ENCODE data around the gene OR13A1.
"Not testable (repeated sequence)": the region's sequence is repeated elsewhere in the genome, so short reads cannot be mapped to it uniquely, and the experiment has no call there.

Gene OR13A1

GRCh38 chr10:45339894-45340293 is 24.5 kb upstream of the OR13A1 start:
- DNase-seq (ENCODE audit: low read depth): no peak
- no peak for TF ChIP-seq CTCF (conservative IDR thresholded peaks at IDR 0.05; ENCODE audit: low read depth, low read length)
- no peak overlapping the region for H3K4me3 ChIP-seq (ENCODE audit: low read depth, low read length)

DNA sequence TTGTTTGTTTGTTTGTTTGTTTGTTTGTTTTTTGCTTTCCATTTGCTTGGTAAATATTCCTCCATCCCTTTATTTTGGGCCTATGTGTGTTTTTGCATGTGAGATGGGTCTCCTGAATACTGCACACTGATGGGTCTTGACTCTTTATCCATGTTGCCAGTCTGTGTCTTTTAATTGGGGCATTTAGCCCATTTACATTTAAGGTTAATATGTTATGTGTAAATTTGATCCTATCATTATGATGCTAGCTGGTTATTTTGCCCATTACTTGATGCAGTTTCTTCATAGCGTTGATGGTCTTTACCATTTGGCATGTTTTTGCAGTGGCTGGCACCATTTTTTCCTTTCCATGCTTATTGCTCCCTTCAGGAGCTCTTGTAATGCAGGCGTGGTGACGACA is 16.4 kb upstream of the OR13A1 start:
- H3K4me3 ChIP-seq (ENCODE audit: low read depth, low read length): not testable (repeated sequence)

DNA sequence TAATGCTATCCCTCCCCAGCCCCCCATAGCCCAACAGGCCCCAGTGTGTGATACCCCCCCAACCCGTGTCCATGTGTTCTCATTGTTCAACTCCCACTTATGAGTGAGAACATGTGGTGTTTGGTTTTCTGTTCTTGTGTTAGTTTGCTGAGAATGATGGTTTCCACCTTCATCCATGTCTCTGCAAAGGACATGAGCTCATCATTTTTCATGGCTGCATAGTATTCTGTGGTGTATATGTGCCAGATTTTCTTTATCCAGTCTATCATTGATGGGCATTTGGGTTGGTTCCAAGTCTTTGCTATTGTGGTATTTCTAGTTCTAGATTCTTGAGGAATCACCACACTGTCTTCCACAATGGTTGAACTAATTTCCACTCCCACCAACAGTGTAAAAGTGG is 11.5 kb upstream of the OR13A1 start:
- DNase-seq (ENCODE audit: low read depth): not testable (repeated sequence)

More for the DNA sequence above, 16.4 kb upstream of the OR13A1 start:
- not testable (repeated sequence) for DNase-seq (ENCODE audit: low read depth)

GRCh38 chr10:45325116-45325515 is 9.7 kb upstream of the OR13A1 start:
- no peak overlapping the region for H3K4me3 ChIP-seq (ENCODE audit: low read depth, low read length)
- DNase-seq (ENCODE audit: low read depth): no peak
- TF ChIP-seq CTCF (conservative IDR thresholded peaks at IDR 0.05; ENCODE audit: low read depth, low read length): no peak

More for the DNA sequence above, 11.5 kb upstream of the OR13A1 start:
- not testable (repeated sequence) for H3K4me3 ChIP-seq (ENCODE audit: low read depth, low read length)

DNA sequence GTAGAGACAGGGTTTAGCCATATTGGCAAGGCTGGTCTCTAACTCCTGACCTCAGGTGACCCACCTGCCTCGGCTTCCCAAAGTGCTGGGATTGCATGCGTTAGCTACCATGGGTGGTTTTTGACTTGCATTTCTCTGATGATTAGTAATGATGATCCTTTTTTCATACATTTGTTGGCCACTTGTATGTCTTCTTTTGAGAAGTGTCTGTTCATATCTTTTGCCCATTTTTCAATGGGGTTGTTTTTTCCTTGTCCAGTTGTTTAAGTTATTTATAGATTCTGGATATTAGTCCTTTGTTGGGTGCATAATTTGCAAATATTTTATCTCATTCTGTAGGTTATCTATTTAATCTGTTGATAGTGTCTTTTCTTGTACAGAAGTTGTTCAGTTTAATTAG is 4.3 kb upstream of the OR13A1 start:
- H3K4me3 ChIP-seq (ENCODE audit: low read depth, low read length): no peak overlapping the region
- no peak for DNase-seq (ENCODE audit: low read depth)
- TF ChIP-seq CTCF (conservative IDR thresholded peaks at IDR 0.05; ENCODE audit: low read depth, low read length): no peak

DNA sequence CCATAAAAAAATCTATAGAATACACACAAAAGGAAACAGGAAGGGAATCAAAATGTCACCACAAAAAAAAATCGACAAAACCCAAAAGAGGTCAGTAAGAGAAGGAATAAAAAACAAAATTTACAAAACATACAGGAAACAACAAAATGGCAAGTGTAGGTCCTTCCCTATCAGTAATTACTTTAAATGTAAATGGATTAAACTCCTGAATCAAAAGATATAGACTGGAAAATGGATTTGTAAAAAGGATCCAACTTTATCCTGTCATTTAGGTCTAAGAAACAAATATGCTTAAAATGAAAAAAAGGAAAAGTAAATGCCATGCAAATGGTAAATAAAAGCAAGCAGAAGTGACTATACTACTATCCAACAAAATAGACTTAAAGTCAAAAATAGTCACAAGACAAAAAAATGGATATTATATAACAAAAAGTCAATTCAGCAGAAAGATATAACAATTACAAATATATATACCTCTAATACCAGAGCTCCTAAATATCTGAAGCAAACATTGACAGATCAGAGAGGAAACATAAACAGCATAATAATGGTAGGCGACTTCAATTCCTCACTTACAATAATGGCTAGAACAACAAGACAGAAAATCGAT is 2.0 kb downstream of the OR13A1 start:
- TF ChIP-seq CTCF (conservative IDR thresholded peaks at IDR 0.05; ENCODE audit: low read depth, low read length): no peak
- DNase-seq (ENCODE audit: low read depth): no peak
- no peak overlapping the region for H3K4me3 ChIP-seq (ENCODE audit: low read depth, low read length)

- no peak for TF ChIP-seq CTCF (conservative IDR thresholded peaks at IDR 0.05; ENCODE audit: low read depth, low read length)
- peak; percentile 2 for DNase-seq (ENCODE audit: low read depth)
- H3K4me3 ChIP-seq (ENCODE audit: low read depth, low read length): no peak overlapping the region
Observed at GRCh38 chr10:45308707-45309106, 6.7 kb downstream of the OR13A1 start.

- DNase-seq (ENCODE audit: low read depth): no peak
- no peak for TF ChIP-seq CTCF (conservative IDR thresholded peaks at IDR 0.05; ENCODE audit: low read depth, low read length)
- H3K4me3 ChIP-seq (ENCODE audit: low read depth, low read length): no peak overlapping the region
Observed at GRCh38 chr10:45302573-45302972, 12.8 kb downstream of the OR13A1 start.

- DNase-seq (ENCODE audit: low read depth); H3K4me3 ChIP-seq (ENCODE audit: low read depth, low read length): not testable (repeated sequence)
Observed at GRCh38 chr10:45298341-45298955, 17.0 kb downstream of the OR13A1 start.

Measured in choroid plexus epithelial cell (primary cell).